K562 (cell line): ENCODE results near the gene CDK9. TPM values are rescaled to one million over a fixed set of nuclear protein-coding genes. Genes with fewer than 3 reads are reported as not detected.

Experiments used
- ATAC-seq: fragments of 200-7000 bp; cut with Tn5 transposase; 3 replicates; pipeline ENCODE4 v1.9.1; 2020; ENCODE audit warnings: moderate library complexity
- BruUV-seq: library from RNA; stranded (reverse); fragments of 400-500 nt; replicated peaks from 2 replicates; lab custom pipeline; 2021; lab: Mats Ljungman, UMichigan
- CTCF ChIA-PET: fragments of 300-600 bp; formaldehyde crosslinking; extraction: SDS; loops from one replicate; lab custom pipeline; 2021; ENCODE audit warnings: low intra/inter-chr PET ratio; lab: Yijun Ruan, JAX
- POLR2A ChIA-PET: fragments of 300-600, 350-650 bp; sonication (Branson Sonifier 250); formaldehyde crosslinking; extraction: SDS; loops from one replicate; lab custom pipeline; 2021; ENCODE audit warnings: antibody characterized with exemption, inconsistent platforms; lab: Yijun Ruan, JAX
- DNase-seq, 4 experiments: peaks; one replicate each; pipeline versions ENCODE4 v3.0.0 to v3.0.0-alpha.2; 2011 to 2018; ENCODE audit warnings: low spot score in 3 of 4, mixed read lengths in 3 of 4; ENCODE audit errors: extremely low read depth in 1 of 4
- FAIRE-seq: peaks from 2 replicates; lab custom pipeline; 2011; peaks lifted over from hg19 to GRCh38; lab: Jason Lieb, UNC
- H2AFZ ChIP-seq: 2 replicates; pipeline ENCODE4 v1.6.0; 2011; ENCODE audit warnings: low read depth, low read length, control low read depth, inconsistent platforms
- H3K27ac ChIP-seq: fragments of 200-600 bp; 3 replicates; pipeline ENCODE4 v1.8.0; 2011; ENCODE audit warnings: low read depth, mild to moderate bottlenecking, control low read depth, inconsistent platforms, low read length, moderate library complexity, mixed read lengths; ENCODE audit errors: extremely low read depth
- H3K27me3 ChIP-seq, 2 experiments: fragments of 300-600 bp in 1 of 2; 2 replicates in 1 of 2; 3 replicates in 1 of 2; pipeline versions ENCODE4 v1.6.0 to v1.8.0; 2011; ENCODE audit warnings: inconsistent platforms in 2 of 2, low read length in 2 of 2, mild to moderate bottlenecking in 1 of 2, mixed read lengths in 1 of 2, moderate library complexity in 1 of 2; ENCODE audit not compliant: control insufficient read depth in 2 of 2, insufficient read depth in 2 of 2
- H3K36me3 ChIP-seq: fragments of 300-600 bp; 3 replicates; pipeline ENCODE4 v1.8.0; 2011; ENCODE audit warnings: mild to moderate bottlenecking, low read length, inconsistent platforms; ENCODE audit not compliant: control insufficient read depth, insufficient read depth
- H3K4me1 ChIP-seq, 2 experiments: fragments of 200-600 bp in 1 of 2; replicated peaks in 1 of 2; 2 replicates in 1 of 2; 3 replicates in 1 of 2; pipeline versions ENCODE4 v1.5.1 to v1.8.0; 2011; ENCODE audit warnings: inconsistent platforms in 2 of 2, low read length in 2 of 2, mild to moderate bottlenecking in 1 of 2, mixed read lengths in 1 of 2, moderate library complexity in 1 of 2; ENCODE audit not compliant: control insufficient read depth in 2 of 2, insufficient read depth in 2 of 2
- H3K4me2 ChIP-seq: 2 replicates; pipeline ENCODE4 v1.6.1; 2011; ENCODE audit warnings: low read length, control low read depth, inconsistent platforms, mixed read lengths; ENCODE audit not compliant: insufficient read depth
- H3K4me3 ChIP-seq: fragments of 200-600 bp; sonication (generic), shearing (Covaris generic); 2 replicates; pipeline ENCODE4 v1.5.1; 2016; ENCODE audit warnings: control low read depth, inconsistent platforms
- H3K79me2 ChIP-seq: fragments of 200-600 bp; 3 replicates; pipeline ENCODE4 v1.8.0; 2011; ENCODE audit warnings: low read length, inconsistent platforms; ENCODE audit not compliant: control insufficient read depth, insufficient read depth
- H3K9ac ChIP-seq, 2 experiments: 2 replicates each; pipeline versions ENCODE4 v1.6.0 to v1.6.1; 2011; ENCODE audit warnings: low read depth in 2 of 2, low read length in 2 of 2, control low read depth in 1 of 2, inconsistent platforms in 1 of 2, mild to moderate bottlenecking in 1 of 2, mixed read lengths in 1 of 2; ENCODE audit not compliant: insufficient read depth in 1 of 2
- H3K9me1 ChIP-seq: one replicate; pipeline ENCODE4 v1.6.0; 2011; ENCODE audit warnings: inconsistent platforms, mild to moderate bottlenecking, low read length, moderate library complexity; ENCODE audit not compliant: control insufficient read depth, insufficient read depth
- H3K9me3 ChIP-seq: replicated peaks from 2 replicates; pipeline ENCODE4 v1.5.1; 2011; ENCODE audit warnings: low read depth, low read length, inconsistent platforms; ENCODE audit not compliant: control insufficient read depth, insufficient read depth
- H4K20me1 ChIP-seq: replicated peaks from 2 replicates; pipeline ENCODE4 v1.6.1; 2011; ENCODE audit warnings: low read length, inconsistent platforms, mixed read lengths; ENCODE audit not compliant: control insufficient read depth, insufficient read depth
- CCNT2 ChIP-seq: IDR thresholded peaks from 2 replicates; pipeline ENCODE4 v1.6.1; 2011; ENCODE audit warnings: borderline replicate concordance, low read depth, mild to moderate bottlenecking, moderate library complexity, mixed read lengths, low read length; ENCODE audit not compliant: insufficient read length; ENCODE audit errors: extremely low read depth
- TAF15 ChIP-seq: fragments of 200-400 bp; formaldehyde crosslinking; IDR thresholded peaks from 2 replicates; pipeline ENCODE4 v1.6.1; 2017; ENCODE audit warnings: mild to moderate bottlenecking, low read depth, low read length, moderate library complexity
- ZNF507 ChIP-seq: conservative IDR thresholded peaks from 2 replicates; pipeline ENCODE4 v1.6.1; 2017; ENCODE audit warnings: missing genetic modification characterization, missing compliant biosample characterization
- WGBS: fragments of 100-300 bp; shearing (Covaris generic); methylation state at CpG from one replicate; pipeline ENCODE4 v1.1.6; 2016; ENCODE audit warnings: low coverage, mixed read lengths; ENCODE audit not compliant: insufficient coverage; ENCODE audit errors: missing lambda C conversion rate; 5-methylcytosine and 5-hydroxymethylcytosine counted together
- in situ Hi-C: fragments of 300-500 bp; cut with MboI; formaldehyde crosslinking; loops from 4 replicates; pipeline ENCODE4 v1.15.0; 2018; ENCODE audit warnings: inconsistent platforms, mixed read lengths
- intact Hi-C: fragments of 100-400 bp; cut with micrococcal nuclease; formaldehyde crosslinking; loops from 2 replicates; pipeline ENCODE4 v1.14.2; 2022
- polyA plus RNA-seq, 8 experiments: library from polyadenylated mRNA; depleted of rRNA in 4 of 8; stranded (reverse) in 5 of 8; unstranded in 3 of 8; fragments of >200 nt; fragmentation: Nextera tagmentation in 2 of 8; fragmentation: Illumina TruSeq in 1 of 8; extraction: Ambion mirVana in 2 of 8; extraction: Trizol in 1 of 8; gene quantifications; 2 replicates each; pipeline versions ENCODE4 v1.2.1 to v1.2.3, GENCODE V29; 2011 to 2014; ENCODE audit warnings: inconsistent platforms in 1 of 8, missing spikeins in 1 of 8
- total RNA-seq, 7 experiments: library from RNA; depleted of rRNA in 6 of 7; stranded (reverse); fragments of >200 nt in 6 of 7; fragmentation: Illumina TruSeq in 2 of 7; extraction: Trizol in 2 of 7; gene quantifications; 2 replicates each; pipeline versions ENCODE4 v1.2.1 to v1.2.3, GENCODE V29; 2011 to 2021; ENCODE audit warnings: low replicate concordance in 1 of 7
- TF ChIP-seq, protein P1 (sequence below), 2 experiments: fragments of 450-650 bp; IDR thresholded peaks; 2 replicates each; pipeline ENCODE4 v1.6.1; 2016

CDK9 gene
- total and polyA plus RNA-seq, 9 of the 15 experiments (the other 6 are each of a cell fraction or from before 2014, with no cell fraction given), result 4.2 to 78.6 (median 33.0) TPM

DNA sequence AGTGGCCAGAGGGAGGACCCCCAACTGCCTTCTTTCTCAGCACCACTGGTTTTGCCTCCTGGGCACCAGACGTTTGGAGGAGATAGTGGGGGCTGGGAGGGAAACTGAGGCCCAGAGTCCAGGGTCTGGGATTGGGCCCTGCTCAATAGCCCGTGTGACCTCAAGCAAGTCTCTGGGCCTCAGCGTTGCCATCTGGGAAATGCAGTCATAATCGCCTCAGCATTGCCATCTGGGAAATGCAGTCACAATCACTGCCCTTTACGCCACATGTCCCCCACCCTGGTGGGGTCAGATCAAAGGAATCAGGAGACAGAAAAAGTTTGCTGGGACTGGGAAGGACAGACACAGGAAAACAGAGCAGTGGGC is 8.9 kb upstream of the CDK9 start (continued):
- TF ChIP-seq CCNT2, result no peak
- no peak for TF ChIP-seq TAF15

GRCh38 chr9:127777368-127777980 is 8.4 kb upstream of the CDK9 start:
- intact Hi-C loops, result no loop called here
- Histone ChIP-seq H3K9me3 (no peaks in the 10 kb centered on the region), H3K9me1 (no peaks in the 10 kb centered on the region), H3K4me3 (no peak overlapping the region), H3K4me1 (peaks cover 24 to 41% of the 10 kb centered on the region in 2 experiments), H3K27ac (no peak overlapping the region), H3K79me2 (no peaks in the 10 kb centered on the region), H3K27me3 (no peaks in the 10 kb centered on the region), H3K36me3 (no peaks in the 10 kb centered on the region), H3K9ac (peak overlapping the region in 1 of 2 experiments; percentile 18; a peak in 1 of 4 replicates), H2AFZ (no peak overlapping the region), H4K20me1 (no peaks in the 10 kb centered on the region), H3K4me2 (no peak overlapping the region)
- ChIA-PET POLR2A (interaction anchor here (1.1 kb wide), 1 partner anchor 11 kb away, joined by 4 read pairs; no protein-coding TSS in a partner anchor), CTCF (no interaction called here)
- in situ Hi-C loops, result no loop called here
- FAIRE-seq (no peak), DNase-seq (no peak), ATAC-seq (no peak)
- BruUV-seq, result no TSS peak
- 80% methylated on average over 16 of the region's 18 CpGs for WGBS
- TF ChIP-seq, protein P1, sequence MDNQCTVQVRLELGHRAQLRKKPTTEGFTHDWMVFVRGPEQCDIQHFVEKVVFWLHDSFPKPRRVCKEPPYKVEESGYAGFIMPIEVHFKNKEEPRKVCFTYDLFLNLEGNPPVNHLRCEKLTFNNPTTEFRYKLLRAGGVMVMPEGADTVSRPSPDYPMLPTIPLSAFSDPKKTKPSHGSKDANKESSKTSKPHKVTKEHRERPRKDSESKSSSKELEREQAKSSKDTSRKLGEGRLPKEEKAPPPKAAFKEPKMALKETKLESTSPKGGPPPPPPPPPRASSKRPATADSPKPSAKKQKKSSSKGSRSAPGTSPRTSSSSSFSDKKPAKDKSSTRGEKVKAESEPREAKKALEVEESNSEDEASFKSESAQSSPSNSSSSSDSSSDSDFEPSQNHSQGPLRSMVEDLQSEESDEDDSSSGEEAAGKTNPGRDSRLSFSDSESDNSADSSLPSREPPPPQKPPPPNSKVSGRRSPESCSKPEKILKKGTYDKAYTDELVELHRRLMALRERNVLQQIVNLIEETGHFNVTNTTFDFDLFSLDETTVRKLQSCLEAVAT (IDR thresholded peaks at IDR 0.05), result peak in 1 of 2 experiments; percentile 40; a peak in 1 of 4 replicates
- TF ChIP-seq ZNF507 (tag), result no peak
